Tibial artery (tissue), 4 donors: ENCODE measurements around the gene NHERF1.

Experiments used
- DNase-seq, 2 donors: peaks; one replicate each; pipeline ENCODE4 v3.0.0-alpha.2; 2019
- H3K27ac ChIP-seq, 2 donors: fragments of 200-600 bp; sonication (generic) in 1 of 2; 1 replicate in 1 of 2; 2 replicates in 1 of 2; pipeline ENCODE4 v1.5.1; 2018 to 2019; ENCODE audit warnings: mild to moderate bottlenecking in 1 of 2
- H3K27me3 ChIP-seq, 2 donors: fragments of 200-600 bp; sonication (generic) in 1 of 2; one replicate each; pipeline versions ENCODE4 v1.5.1 to v1.6.0; 2016 to 2019
- H3K36me3 ChIP-seq, 3 donors: fragments of 200-600 bp; sonication (generic) in 2 of 3; one replicate each; pipeline ENCODE4 v1.5.1; 2016 to 2019; ENCODE audit warnings: mild to moderate bottlenecking in 2 of 3
- H3K4me1 ChIP-seq, 4 donors: fragments of 200-600 bp; sonication (generic) in 2 of 4; 1 replicate in 3 of 4; 2 replicates in 1 of 4; pipeline ENCODE4 v1.5.1; 2016 to 2019
- H3K4me3 ChIP-seq, 2 donors: fragments of 200-600 bp; sonication (generic) in 1 of 2; 1 replicate in 1 of 2; 2 replicates in 1 of 2; pipeline ENCODE4 v1.5.1; 2018 to 2019; ENCODE audit warnings: mild to moderate bottlenecking in 2 of 2
- H3K9me3 ChIP-seq, 3 donors: fragments of 200-600 bp; sonication (generic) in 1 of 3; one replicate each; pipeline ENCODE4 v1.5.1; 2016 to 2019
- CTCF ChIP-seq, 2 experiments: fragments of 200-600 bp in 1 of 2; fragments of 450-650 bp in 1 of 2; IDR thresholded peaks; one replicate each; pipeline ENCODE4 v1.5.1; 2017 to 2019; ENCODE audit warnings: antibody characterized with exemption in 2 of 2, mild to moderate bottlenecking in 1 of 2, moderate library complexity in 1 of 2
- intact Hi-C: fragments of 100-400 bp; cut with DNase I; formaldehyde crosslinking; loops from one replicate; pipeline ENCODE4 v1.15.0; 2023; ENCODE audit warnings: low total_unique reads

The NHERF1 gene

GRCh38 chr17:74720506-74720905 lies 27.9 kb upstream of the NHERF1 start:
- no peaks in the 10 kb centered on the region for H3K4me1 ChIP-seq
- no peak overlapping the region for H3K4me3 ChIP-seq
- H3K27me3 ChIP-seq: peaks cover 0 to 12% of the 10 kb centered on the region in 2 donors
- DNase-seq: no peak
- no peak for TF ChIP-seq CTCF (IDR thresholded peaks at IDR 0.05)
- H3K27ac ChIP-seq: no peak overlapping the region
- no peaks in the 10 kb centered on the region for H3K36me3 ChIP-seq
- no peaks in the 10 kb centered on the region for H3K9me3 ChIP-seq
- intact Hi-C loops: no loop called here

GRCh38 chr17:74722782-74723181 lies 25.6 kb upstream of the NHERF1 start:
- H3K9me3 ChIP-seq: no peaks in the 10 kb centered on the region
- H3K36me3 ChIP-seq: no peaks in the 10 kb centered on the region
- no peak for DNase-seq
- peaks cover 0 to 12% of the 10 kb centered on the region in 2 donors for H3K27me3 ChIP-seq
- no peak overlapping the region for H3K4me3 ChIP-seq
- no peak for TF ChIP-seq CTCF (IDR thresholded peaks at IDR 0.05)
- no peaks in the 10 kb centered on the region for H3K4me1 ChIP-seq
- no peak overlapping the region for H3K27ac ChIP-seq
- intact Hi-C loops: no loop called here

DNA sequence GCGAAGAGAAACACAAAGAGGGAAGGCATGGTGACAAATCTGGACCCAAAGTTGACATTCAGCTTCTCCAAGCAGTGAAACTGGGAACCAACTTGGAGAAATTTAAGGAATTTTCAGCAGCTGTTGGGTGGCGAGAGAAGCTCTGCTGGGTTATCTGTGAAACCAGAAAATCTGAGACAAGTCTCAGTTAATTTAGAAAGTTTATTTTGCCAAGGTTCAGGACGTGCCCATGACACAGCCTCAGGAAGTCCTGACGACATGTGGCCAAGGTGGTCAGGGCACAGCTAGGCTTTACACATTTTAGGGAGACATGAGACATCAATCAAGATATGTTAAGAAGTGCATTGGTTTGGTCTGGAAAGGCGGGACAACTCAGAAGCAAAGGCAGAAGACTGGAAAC lies 24.5 kb upstream of the NHERF1 start:
- intact Hi-C loops: no loop called here
- H3K36me3 ChIP-seq: no peaks in the 10 kb centered on the region
- peaks cover 0 to 12% of the 10 kb centered on the region in 2 donors for H3K27me3 ChIP-seq
- no peak for DNase-seq
- TF ChIP-seq CTCF (IDR thresholded peaks at IDR 0.05): no peak
- no peak overlapping the region for H3K4me3 ChIP-seq
- H3K9me3 ChIP-seq: no peaks in the 10 kb centered on the region
- H3K27ac ChIP-seq: no peak overlapping the region
- H3K4me1 ChIP-seq: no peaks in the 10 kb centered on the region

- Histone ChIP-seq H3K36me3 (no peaks in the 10 kb centered on the region), H3K4me1 (no peaks in the 10 kb centered on the region), H3K27me3 (peaks cover 0 to 15% of the 10 kb centered on the region in 2 donors), H3K27ac (no peak overlapping the region), H3K9me3 (no peaks in the 10 kb centered on the region), H3K4me3 (no peak overlapping the region)
- TF ChIP-seq CTCF (IDR thresholded peaks at IDR 0.05): no peak
- DNase-seq: no peak
- intact Hi-C loops: no loop called here
Observed at GRCh38 chr17:74725111-74725510, 23.3 kb upstream of the NHERF1 start.

DNA sequence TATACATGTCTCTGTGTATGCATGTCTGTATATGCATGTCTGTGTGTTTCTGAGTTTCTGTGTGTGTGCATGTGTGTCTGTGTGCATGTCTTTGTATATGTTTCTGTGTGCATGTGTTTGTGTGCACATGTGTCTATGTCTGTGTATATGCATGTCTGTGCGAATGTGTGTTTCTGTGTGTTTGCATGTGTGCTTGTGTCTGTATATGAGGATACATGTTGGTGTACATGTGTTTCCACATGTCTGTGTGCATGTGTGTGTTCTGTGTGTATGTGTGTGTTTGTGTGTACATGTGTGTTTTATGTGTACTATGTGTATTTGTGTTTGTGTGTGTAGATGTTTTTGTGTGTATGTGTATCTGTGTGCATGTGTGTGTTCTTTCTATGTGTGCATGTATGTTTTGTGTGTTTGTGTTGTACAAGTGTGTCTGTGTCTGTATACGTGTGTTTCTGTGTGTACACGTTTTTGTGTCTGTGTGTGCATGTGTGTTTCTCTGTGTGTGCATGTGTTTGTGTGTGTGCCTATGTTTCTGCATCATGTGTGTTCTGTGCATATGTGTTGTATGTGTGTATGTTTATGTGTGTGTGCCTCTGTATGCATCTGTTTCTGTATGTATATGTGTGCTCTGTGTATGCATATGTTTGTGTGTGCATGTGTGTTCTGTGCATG lies 20.3 kb upstream of the NHERF1 start:
- intact Hi-C loops: no loop called here
- no peaks in the 10 kb centered on the region for H3K9me3 ChIP-seq
- H3K4me3 ChIP-seq: no peak overlapping the region
- H3K27me3 ChIP-seq: peaks cover 0 to 39% of the 10 kb centered on the region in 2 donors
- no peak for DNase-seq
- H3K4me1 ChIP-seq: no peaks in the 10 kb centered on the region
- TF ChIP-seq CTCF (IDR thresholded peaks at IDR 0.05): no peak
- no peak overlapping the region for H3K27ac ChIP-seq
- no peaks in the 10 kb centered on the region for H3K36me3 ChIP-seq

DNA sequence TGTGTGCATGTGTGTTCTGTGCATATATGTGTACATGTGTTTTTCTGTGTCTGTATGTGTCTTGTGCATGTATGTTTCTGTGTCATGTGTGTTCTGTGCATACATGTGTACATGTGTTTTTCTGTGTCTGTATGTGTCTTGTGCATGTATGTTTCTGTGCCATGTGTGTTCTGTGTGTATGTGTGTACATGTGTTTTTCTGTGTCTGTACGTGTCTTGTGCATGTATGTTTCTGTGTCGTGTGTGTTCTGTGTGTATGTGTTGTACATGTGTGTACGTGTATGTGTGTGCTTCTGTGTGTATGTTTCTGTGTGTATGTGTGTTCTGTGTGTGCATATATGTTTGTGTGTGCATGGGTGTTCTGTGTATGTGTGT lies 19.7 kb upstream of the NHERF1 start:
- Histone ChIP-seq H3K27me3 (peaks cover 0 to 40% of the 10 kb centered on the region in 2 donors), H3K4me3 (no peak overlapping the region), H3K27ac (no peak overlapping the region), H3K4me1 (no peaks in the 10 kb centered on the region), H3K36me3 (no peaks in the 10 kb centered on the region), H3K9me3 (no peaks in the 10 kb centered on the region)
- intact Hi-C loops: no loop called here
- DNase-seq: no peak
- no peak for TF ChIP-seq CTCF (IDR thresholded peaks at IDR 0.05)
